ENCODE data around the gene SOS1.

- TF ChIP-seq CTCF (IDR thresholded peaks at IDR 0.05) (no peak), EZH2 (IDR thresholded peaks at IDR 0.05; ENCODE audit: borderline replicate concordance, insufficient read depth, low read depth, low read length, poor library complexity, severe bottlenecking) (no peak)
These were observed 154.2 kb downstream of the SOS1 start for GRCh38 chr2:38966678-38967077.

All from B cell (primary cell).